Small intestine (tissue), 7 donors: Measurements from ENCODE around the gene ADIPOR2. TPM values are rescaled to one million over a fixed set of nuclear protein-coding genes. Genes with fewer than 3 reads are reported as not detected.

Experiments used
- DNase-seq, 2 donors: peaks; one replicate each; pipeline versions ENCODE4 v3.0.0 to v3.0.0-alpha.2; 2013
- FAIRE-seq: peaks from 2 replicates; lab custom pipeline; 2012; peaks lifted over from hg19 to GRCh38; lab: Jason Lieb, UNC
- H3K27ac ChIP-seq, 3 donors: one replicate each; pipeline ENCODE4 v1.5.1; 2013; ENCODE audit warnings: low read length in 2 of 3, mild to moderate bottlenecking in 2 of 3, control low read depth in 1 of 3, inconsistent platforms in 1 of 3, low read depth in 1 of 3, moderate library complexity in 1 of 3
- H3K27me3 ChIP-seq, 3 donors: one replicate each; pipeline ENCODE4 v1.6.1; 2013; ENCODE audit warnings: low read length in 3 of 3, inconsistent platforms in 1 of 3; ENCODE audit not compliant: control insufficient read depth in 3 of 3, insufficient read depth in 3 of 3
- H3K36me3 ChIP-seq, 3 donors: one replicate each; pipeline ENCODE4 v1.6.1; 2013; ENCODE audit warnings: low read length in 3 of 3, inconsistent platforms in 1 of 3, low read depth in 1 of 3, mild to moderate bottlenecking in 1 of 3, moderate library complexity in 1 of 3; ENCODE audit not compliant: control insufficient read depth in 3 of 3, insufficient read depth in 2 of 3
- H3K4me1 ChIP-seq, 3 donors: one replicate each; pipeline ENCODE4 v1.6.1; 2013; ENCODE audit warnings: low read length in 2 of 3, inconsistent platforms in 1 of 3, low read depth in 1 of 3, mild to moderate bottlenecking in 1 of 3, moderate library complexity in 1 of 3; ENCODE audit not compliant: control insufficient read depth in 3 of 3, insufficient read depth in 2 of 3
- H3K4me3 ChIP-seq, 3 donors: one replicate each; pipeline ENCODE4 v1.5.1; 2013; ENCODE audit warnings: low read length in 3 of 3, control low read depth in 1 of 3, inconsistent platforms in 1 of 3, low read depth in 1 of 3, mild to moderate bottlenecking in 1 of 3, moderate library complexity in 1 of 3
- H3K9me3 ChIP-seq, 2 donors: one replicate each; pipeline ENCODE4 v1.6.1; 2013; ENCODE audit warnings: low read depth in 1 of 2, low read length in 1 of 2; ENCODE audit not compliant: control insufficient read depth in 2 of 2, insufficient read depth in 1 of 2
- WGBS, 3 donors: extraction: QIAGEN DNeasy Blood & Tissue Kit; methylation state at CpG; one replicate each; pipeline ENCODE4 v1.1.7; 2013; 5-methylcytosine and 5-hydroxymethylcytosine counted together
- polyA plus RNA-seq, 4 donors: library from polyadenylated mRNA; stranded (reverse) in 3 of 4; unstranded in 1 of 4; fragments of 200-250 nt in 3 of 4; fragments of 120-200 nt in 1 of 4; gene quantifications; one replicate each; pipeline versions ENCODE4 v1.2.1 to v1.2.3, GENCODE V29; 2013
- donor health status: healthy with polysubstance abuse.
- donor health status: control.
- donor health status: control.
- donor health status: Bipolar disorder and iron deficiency.
- donor health status: healthy.

Gene ADIPOR2
- polyA plus RNA-seq, 4 donors = 35.6 to 57.3 (median 48.9) TPM

- Histone ChIP-seq H3K4me3 (no peak overlapping the region), H3K9me3 (no peaks in the 10 kb centered on the region), H3K27me3 (no peaks in the 10 kb centered on the region), H3K27ac (no peak overlapping the region), H3K36me3 (no peaks in the 10 kb centered on the region), H3K4me1 (peaks cover 0 to 18% (median 2%) of the 10 kb centered on the region in 3 donors)
- FAIRE-seq (no peak), DNase-seq (peak in 1 of 2 donors; percentile 54)
- WGBS, 3 donors = 61 to 69% (median 61%) methylated on average over 13 to 14 of the region's 14 CpGs
These were observed 109.8 kb downstream of the ADIPOR2 start for GRCh38 chr12:1800401-1801302.

GRCh38 chr12:1801303-1801975, 110.6 kb downstream of the ADIPOR2 start:
- no peak for FAIRE-seq
- no peak overlapping the region for H3K4me3 ChIP-seq
- 71 to 80% (median 75%) methylated on average over 15 to 16 of the region's 16 CpGs for WGBS, 3 donors
- H3K36me3 ChIP-seq = no peaks in the 10 kb centered on the region
- DNase-seq = no peak
- no peaks in the 10 kb centered on the region for H3K27me3 ChIP-seq
- H3K9me3 ChIP-seq = no peaks in the 10 kb centered on the region
- H3K4me1 ChIP-seq = peaks cover 0 to 22% (median 0%) of the 10 kb centered on the region in 3 donors
- H3K27ac ChIP-seq = no peak overlapping the region

GRCh38 chr12:1803736-1804135, 112.9 kb downstream of the ADIPOR2 start:
- no peaks in the 10 kb centered on the region for H3K36me3 ChIP-seq
- no peaks in the 10 kb centered on the region for H3K27me3 ChIP-seq
- H3K4me1 ChIP-seq = peaks cover 0 to 29% (median 3%) of the 10 kb centered on the region in 3 donors
- 86 to 88% (median 86%) methylated on average over 7 of the region's 7 CpGs for WGBS, 3 donors
- DNase-seq = no peak
- no peak overlapping the region for H3K27ac ChIP-seq
- FAIRE-seq = no peak
- H3K4me3 ChIP-seq = no peak overlapping the region
- no peaks in the 10 kb centered on the region for H3K9me3 ChIP-seq

GRCh38 chr12:1804545-1805332, 113.9 kb downstream of the ADIPOR2 start:
- WGBS, 3 donors = 53 to 55% (median 54%) methylated on average over 25 of the region's 25 CpGs
- Histone ChIP-seq H3K4me3 (no peak overlapping the region), H3K27me3 (no peaks in the 10 kb centered on the region), H3K4me1 (peaks cover 0 to 29% (median 3%) of the 10 kb centered on the region in 3 donors), H3K27ac (peak overlapping the region in 1 of 3 donors; percentile 42), H3K9me3 (no peaks in the 10 kb centered on the region), H3K36me3 (no peaks in the 10 kb centered on the region)
- DNase-seq (peak; percentile 90 to 92), FAIRE-seq (no peak)

GRCh38 chr12:1805441-1806081, 114.7 kb downstream of the ADIPOR2 start:
- Histone ChIP-seq H3K9me3 (no peaks in the 10 kb centered on the region), H3K27me3 (no peaks in the 10 kb centered on the region), H3K27ac (peak overlapping the region in 1 of 3 donors; percentile 17), H3K4me3 (no peak overlapping the region), H3K4me1 (peaks cover 0 to 29% (median 3%) of the 10 kb centered on the region in 3 donors), H3K36me3 (no peaks in the 10 kb centered on the region)
- WGBS, 3 donors = 88 to 95% (median 92%) methylated on average over 16 of the region's 16 CpGs
- no peak for FAIRE-seq
- DNase-seq = no peak

GRCh38 chr12:1806301-1807086, 115.6 kb downstream of the ADIPOR2 start:
- no peaks in the 10 kb centered on the region for H3K36me3 ChIP-seq
- peak overlapping the region in 2 of 3 donors; percentile 41 to 46 for H3K27ac ChIP-seq
- H3K4me3 ChIP-seq = no peak overlapping the region
- H3K4me1 ChIP-seq = peaks cover 0 to 29% (median 3%) of the 10 kb centered on the region in 3 donors
- 36 to 57% (median 40%) methylated on average over 7 of the region's 7 CpGs for WGBS, 3 donors
- DNase-seq (peak; percentile 43 to 54), FAIRE-seq (no peak)
- H3K9me3 ChIP-seq = no peaks in the 10 kb centered on the region
- H3K27me3 ChIP-seq = no peaks in the 10 kb centered on the region

GRCh38 chr12:1807087-1807860, 116.4 kb downstream of the ADIPOR2 start:
- FAIRE-seq (no peak), DNase-seq (peak; percentile 73 to 78)
- Histone ChIP-seq H3K27ac (peak overlapping the region in 1 of 3 donors; percentile 46), H3K4me3 (no peak overlapping the region), H3K4me1 (peaks cover 0 to 32% (median 3%) of the 10 kb centered on the region in 3 donors), H3K9me3 (no peaks in the 10 kb centered on the region), H3K36me3 (no peaks in the 10 kb centered on the region), H3K27me3 (no peaks in the 10 kb centered on the region)
- WGBS, 3 donors = 66 to 84% (median 73%) methylated on average over 15 of the region's 15 CpGs
